IMR-90 (cell line): ENCODE measurements around the gene SLC22A12. TPM values are rescaled to one million over a fixed set of nuclear protein-coding genes. Genes with fewer than 3 reads are reported as not detected.

Source experiments
- ATAC-seq: fragments of 200-7000 bp; cut with Tn5 transposase; 2 replicates; pipeline ENCODE4 v1.9.1; 2020; ENCODE audit warnings: low read depth, mild to moderate bottlenecking, moderate library complexity
- BruUV-seq: library from RNA; stranded (reverse); fragments of 400-500 nt; replicated peaks from 2 replicates; lab custom pipeline; 2021; lab: Mats Ljungman, UMichigan
- CTCF ChIA-PET: fragments of 300-600 bp; formaldehyde crosslinking; extraction: SDS; loops from one replicate; lab custom pipeline; 2021; ENCODE audit warnings: antibody characterized with exemption; lab: Yijun Ruan, JAX
- POLR2A ChIA-PET: fragments of 300-600 bp; sonication (Branson Sonifier 250); formaldehyde crosslinking; loops from one replicate; lab custom pipeline; 2022; ENCODE audit warnings: antibody characterized with exemption; ENCODE audit not compliant: unreplicated experiment; lab: Charles Lee
- DNase-seq: peaks from one replicate; pipeline ENCODE4 v3.0.0; 2013
- H2AFZ ChIP-seq: replicated peaks from 2 replicates; pipeline ENCODE3; 2013; ENCODE audit warnings: low read length, mild to moderate bottlenecking; ENCODE audit not compliant: poor library complexity
- H2AK5ac ChIP-seq: 2 replicates; pipeline ENCODE4 v1.6.1; 2013; ENCODE audit warnings: low read depth, low read length, inconsistent platforms
- H2AK9ac ChIP-seq: replicated peaks from 2 replicates; pipeline ENCODE3; 2013; ENCODE audit warnings: mild to moderate bottlenecking, low read depth, low read length, moderate library complexity; ENCODE audit not compliant: poor library complexity
- H2BK120ac ChIP-seq: 2 replicates; pipeline ENCODE4 v1.6.1; 2013; ENCODE audit warnings: low read depth, low read length, inconsistent platforms
- H2BK15ac ChIP-seq: 3 replicates; pipeline ENCODE4 v1.6.1; 2013; ENCODE audit warnings: low read depth, low read length, inconsistent platforms
- H2BK20ac ChIP-seq: 2 replicates; pipeline ENCODE4 v1.6.1; 2013; ENCODE audit warnings: low read depth, mild to moderate bottlenecking, inconsistent platforms, low read length, moderate library complexity
- H2BK5ac ChIP-seq: 2 replicates; pipeline ENCODE4 v1.6.1; 2013; ENCODE audit warnings: mild to moderate bottlenecking, low read depth, low read length, inconsistent platforms; ENCODE audit not compliant: poor library complexity, severe bottlenecking
- H3K14ac ChIP-seq: replicated peaks from 2 replicates; pipeline ENCODE4 v1.6.1; 2013; ENCODE audit warnings: low read depth, low read length, inconsistent platforms
- H3K18ac ChIP-seq: 2 replicates; pipeline ENCODE4 v1.6.1; 2013; ENCODE audit warnings: low read depth, low read length, control low read depth
- H3K23ac ChIP-seq: 2 replicates; pipeline ENCODE4 v1.6.1; 2013; ENCODE audit warnings: low read depth, low read length, inconsistent platforms
- H3K27ac ChIP-seq: 2 replicates; pipeline ENCODE4 v1.5.1; 2013; ENCODE audit warnings: mild to moderate bottlenecking, control low read depth, low read length; ENCODE audit not compliant: insufficient read depth
- H3K27me3 ChIP-seq: 2 replicates; pipeline ENCODE4 v1.6.1; 2013; ENCODE audit warnings: low read length; ENCODE audit not compliant: control insufficient read depth, insufficient read depth
- H3K36me3 ChIP-seq: 2 replicates; pipeline ENCODE4 v1.6.1; 2013; ENCODE audit warnings: low read length, mixed read lengths; ENCODE audit not compliant: control insufficient read depth, insufficient read depth
- H3K4ac ChIP-seq: 2 replicates; pipeline ENCODE4 v1.6.1; 2013; ENCODE audit warnings: low read depth, low read length, inconsistent platforms
- H3K4me1 ChIP-seq: 2 replicates; pipeline ENCODE4 v1.6.1; 2013; ENCODE audit warnings: low read length, mixed read lengths; ENCODE audit not compliant: control insufficient read depth, insufficient read depth
- H3K4me2 ChIP-seq: 2 replicates; pipeline ENCODE4 v1.6.1; 2013; ENCODE audit warnings: low read depth, mild to moderate bottlenecking, control low read depth, low read length, moderate library complexity
- H3K4me3 ChIP-seq: 2 replicates; pipeline ENCODE4 v1.5.1; 2013; ENCODE audit warnings: low read depth, mild to moderate bottlenecking, control low read depth, low read length, moderate library complexity; ENCODE audit not compliant: insufficient read depth
- H3K56ac ChIP-seq: 2 replicates; pipeline ENCODE4 v1.6.1; 2013; ENCODE audit warnings: low read length, inconsistent platforms; ENCODE audit not compliant: insufficient read depth; ENCODE audit errors: extremely low read depth
- H3K79me1 ChIP-seq, 2 experiments: 2 replicates each; pipeline ENCODE4 v1.6.1; 2013; ENCODE audit warnings: low read length in 2 of 2, inconsistent platforms in 1 of 2, low read depth in 1 of 2
- H3K9ac ChIP-seq: 2 replicates; pipeline ENCODE4 v1.6.1; 2013; ENCODE audit warnings: low read depth, low read length, control low read depth
- H3K9me1 ChIP-seq: 2 replicates; pipeline ENCODE4 v1.6.1; 2013; ENCODE audit warnings: low read length, inconsistent platforms; ENCODE audit not compliant: insufficient read depth
- H3K9me3 ChIP-seq: 2 replicates; pipeline ENCODE4 v1.6.1; 2013; ENCODE audit warnings: low read length; ENCODE audit not compliant: control insufficient read depth, insufficient read depth
- H4K20me1 ChIP-seq: 2 replicates; pipeline ENCODE4 v1.6.1; 2013; ENCODE audit warnings: low read length, inconsistent platforms; ENCODE audit not compliant: insufficient read depth
- H4K5ac ChIP-seq: 2 replicates; pipeline ENCODE4 v1.6.1; 2013; ENCODE audit warnings: mild to moderate bottlenecking, low read depth, low read length, control low read depth
- H4K8ac ChIP-seq, 2 experiments: 2 replicates each; pipeline ENCODE4 v1.6.1; 2013; ENCODE audit warnings: low read depth in 2 of 2, low read length in 2 of 2, control low read depth in 1 of 2, inconsistent platforms in 1 of 2
- H4K91ac ChIP-seq: 2 replicates; pipeline ENCODE4 v1.6.1; 2013; ENCODE audit warnings: low read depth, low read length, inconsistent platforms; ENCODE audit not compliant: insufficient read depth
- BHLHE40 ChIP-seq: fragments of 150-350 bp; IDR thresholded peaks from 2 replicates; pipeline ENCODE4 v1.6.1; 2016; ENCODE audit warnings: mild to moderate bottlenecking, low read depth, low read length
- CEBPB ChIP-seq: IDR thresholded peaks from 2 replicates; pipeline ENCODE4 v1.6.1; 2012; ENCODE audit warnings: low read depth, low read length, improper control_type of control experiment
- CHD1 ChIP-seq: IDR thresholded peaks from 2 replicates; pipeline ENCODE4 v1.6.1; 2012; ENCODE audit warnings: low read depth, low read length, improper control_type of control experiment
- FOS ChIP-seq: fragments of 150-350 bp; IDR thresholded peaks from 2 replicates; pipeline ENCODE4 v1.6.1; 2016; ENCODE audit warnings: low read depth, low read length
- MAFK ChIP-seq: IDR thresholded peaks from 2 replicates; pipeline ENCODE4 v1.6.1; 2012; ENCODE audit warnings: low read depth, low read length, improper control_type of control experiment
- MAZ ChIP-seq: IDR thresholded peaks from 2 replicates; pipeline ENCODE4 v1.6.1; 2012; ENCODE audit warnings: low read depth, mild to moderate bottlenecking, low read length, improper control_type of control experiment, moderate library complexity, borderline replicate concordance
- MXI1 ChIP-seq: IDR thresholded peaks from 2 replicates; pipeline ENCODE4 v1.6.1; 2012; ENCODE audit warnings: low read depth, mild to moderate bottlenecking, low read length, moderate library complexity, borderline replicate concordance
- NFE2L2 ChIP-seq: fragments of 150-350 bp; IDR thresholded peaks from 2 replicates; pipeline ENCODE4 v1.6.1; 2016; ENCODE audit warnings: low read depth, mild to moderate bottlenecking, low read length
- POLR2A ChIP-seq: IDR thresholded peaks from 2 replicates; pipeline ENCODE4 v1.6.1; 2012; ENCODE audit warnings: mild to moderate bottlenecking, low read depth, low read length
- RAD21 ChIP-seq: IDR thresholded peaks from 2 replicates; pipeline ENCODE4 v1.6.1; 2012; ENCODE audit warnings: low read length, improper control_type of control experiment
- RCOR1 ChIP-seq: IDR thresholded peaks from 2 replicates; pipeline ENCODE4 v1.6.1; 2012; ENCODE audit warnings: mild to moderate bottlenecking, low read length, improper control_type of control experiment; ENCODE audit not compliant: insufficient replicate concordance
- RFX5 ChIP-seq: IDR thresholded peaks from 2 replicates; pipeline ENCODE4 v1.8.0; 2012; ENCODE audit warnings: low read depth, mild to moderate bottlenecking, low read length, moderate library complexity
- dilution Hi-C: fragments of 300-500 bp; cut with HindIII; formaldehyde crosslinking; loops from one replicate; pipeline ENCODE4 v1.14.3; 2018; ENCODE audit warnings: low sequenced_read_pairs; ENCODE audit not compliant: unreplicated experiment
- in situ Hi-C: fragments of 300-500 bp; cut with MboI; formaldehyde crosslinking; loops from 3 replicates; pipeline ENCODE4 v1.14.3; 2019; ENCODE audit warnings: low sequenced_read_pairs, inconsistent platforms, mixed read lengths
- intact Hi-C: fragments of 100-400 bp; cut with micrococcal nuclease; formaldehyde crosslinking; loops from 2 replicates; pipeline ENCODE4 v1.10.0; 2022
- polyA plus RNA-seq, 3 experiments: library from polyadenylated mRNA; depleted of rRNA; stranded (reverse); fragments of >200 nt; gene quantifications; 2 replicates each; pipeline ENCODE4 v1.2.3, GENCODE V29; 2012; ENCODE audit warnings: low replicate concordance in 1 of 3
- total RNA-seq: library from RNA; depleted of rRNA; stranded (reverse); fragments of >200 nt; gene quantifications from 2 replicates; pipeline ENCODE4 v1.2.3, GENCODE V29; 2012
- TF ChIP-seq, protein P1 (sequence below): fragments of 150-350 bp; IDR thresholded peaks from 2 replicates; pipeline ENCODE4 v1.6.1; 2016; ENCODE audit warnings: low read depth, mild to moderate bottlenecking, low read length, moderate library complexity, borderline replicate concordance
- TF ChIP-seq, protein P2 (sequence below): fragments of 150-350 bp; IDR thresholded peaks from 2 replicates; pipeline ENCODE4 v1.6.1; 2017; ENCODE audit warnings: mild to moderate bottlenecking, antibody characterized with exemption, low read length, low read depth
- TF ChIP-seq, protein P3 (sequence below): conservative IDR thresholded peaks from 2 replicates; pipeline ENCODE4 v1.5.1; 2012; ENCODE audit warnings: mild to moderate bottlenecking, low read depth, low read length, improper control_type of control experiment

Gene SLC22A12
- total and polyA plus RNA-seq, 2 of the 4 experiments (the other 2 are of a cell fraction) = not detected

DNA sequence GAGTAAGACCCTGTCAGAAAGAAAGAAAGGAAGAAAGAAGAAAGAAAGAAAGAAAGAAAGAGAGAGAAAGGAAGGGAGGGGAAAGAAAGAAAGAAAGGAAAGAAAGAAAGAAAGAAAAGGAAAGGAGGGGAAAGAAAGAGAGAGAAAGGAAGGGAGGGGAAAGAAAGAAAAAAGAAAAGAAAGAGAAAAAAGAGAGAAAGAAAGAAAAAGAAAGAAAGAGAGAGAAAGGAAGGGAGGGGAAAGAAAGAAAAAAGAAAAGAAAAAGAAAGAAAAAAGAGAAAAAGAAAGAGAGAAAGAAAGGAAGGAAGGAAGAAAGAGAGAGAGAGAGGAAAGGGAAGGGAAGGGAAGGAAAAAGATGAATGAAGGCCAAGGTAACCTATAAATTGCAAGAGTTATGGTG is 47.2 kb upstream of the SLC22A12 start:
- ATAC-seq = no peak
- Histone ChIP-seq H3K79me1 (no peaks in the 10 kb centered on the region), H3K4me3 (no peak overlapping the region), H2BK20ac (no peak overlapping the region), H3K36me3 (no peaks in the 10 kb centered on the region), H2BK15ac (no peak overlapping the region), H3K9me1 (0 out of 2 replicates have a peak, but pooled peaks cover 3% of the 10 kb centered on the region), H4K91ac (no peak overlapping the region), H3K4me1 (no peaks in the 10 kb centered on the region), H2AFZ (no peak overlapping the region), H3K27me3 (peaks cover 24% of the 10 kb centered on the region), H2BK120ac (no peak overlapping the region), H3K27ac (no peak overlapping the region), H3K4me2 (no peak overlapping the region), H2BK5ac (no peak overlapping the region), H4K8ac (no peak overlapping the region), H2AK5ac (no peak overlapping the region), H3K9ac (no peak overlapping the region), H4K5ac (no peak overlapping the region), H2AK9ac (no peak overlapping the region), H3K56ac (no peak overlapping the region), H3K18ac (no peak overlapping the region), H4K20me1 (no peaks in the 10 kb centered on the region), H3K4ac (no peak overlapping the region), H3K14ac (no peak overlapping the region), H3K23ac (no peak overlapping the region), H3K9me3 (no peaks in the 10 kb centered on the region)
- in situ Hi-C loops (no loop called here), intact Hi-C loops (no loop called here), dilution Hi-C loops (no loop called here)
- CTCF ChIA-PET = no interaction called here
- BruUV-seq = no TSS peak
- no peak for DNase-seq
- no peak for TF ChIP-seq MXI1
- TF ChIP-seq CHD1 = no peak
- TF ChIP-seq, protein P1, sequence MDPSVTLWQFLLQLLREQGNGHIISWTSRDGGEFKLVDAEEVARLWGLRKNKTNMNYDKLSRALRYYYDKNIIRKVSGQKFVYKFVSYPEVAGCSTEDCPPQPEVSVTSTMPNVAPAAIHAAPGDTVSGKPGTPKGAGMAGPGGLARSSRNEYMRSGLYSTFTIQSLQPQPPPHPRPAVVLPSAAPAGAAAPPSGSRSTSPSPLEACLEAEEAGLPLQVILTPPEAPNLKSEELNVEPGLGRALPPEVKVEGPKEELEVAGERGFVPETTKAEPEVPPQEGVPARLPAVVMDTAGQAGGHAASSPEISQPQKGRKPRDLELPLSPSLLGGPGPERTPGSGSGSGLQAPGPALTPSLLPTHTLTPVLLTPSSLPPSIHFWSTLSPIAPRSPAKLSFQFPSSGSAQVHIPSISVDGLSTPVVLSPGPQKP = no peak
- TF ChIP-seq RCOR1 = no peak
- TF ChIP-seq, protein P2, sequence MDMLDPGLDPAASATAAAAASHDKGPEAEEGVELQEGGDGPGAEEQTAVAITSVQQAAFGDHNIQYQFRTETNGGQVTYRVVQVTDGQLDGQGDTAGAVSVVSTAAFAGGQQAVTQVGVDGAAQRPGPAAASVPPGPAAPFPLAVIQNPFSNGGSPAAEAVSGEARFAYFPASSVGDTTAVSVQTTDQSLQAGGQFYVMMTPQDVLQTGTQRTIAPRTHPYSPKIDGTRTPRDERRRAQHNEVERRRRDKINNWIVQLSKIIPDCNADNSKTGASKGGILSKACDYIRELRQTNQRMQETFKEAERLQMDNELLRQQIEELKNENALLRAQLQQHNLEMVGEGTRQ = no peak
- no peak for TF ChIP-seq MAFK
- no peak for TF ChIP-seq FOS
- TF ChIP-seq RFX5 = no peak
- TF ChIP-seq NFE2L2 = no peak
- no peak for TF ChIP-seq BHLHE40
- TF ChIP-seq, protein P3, sequence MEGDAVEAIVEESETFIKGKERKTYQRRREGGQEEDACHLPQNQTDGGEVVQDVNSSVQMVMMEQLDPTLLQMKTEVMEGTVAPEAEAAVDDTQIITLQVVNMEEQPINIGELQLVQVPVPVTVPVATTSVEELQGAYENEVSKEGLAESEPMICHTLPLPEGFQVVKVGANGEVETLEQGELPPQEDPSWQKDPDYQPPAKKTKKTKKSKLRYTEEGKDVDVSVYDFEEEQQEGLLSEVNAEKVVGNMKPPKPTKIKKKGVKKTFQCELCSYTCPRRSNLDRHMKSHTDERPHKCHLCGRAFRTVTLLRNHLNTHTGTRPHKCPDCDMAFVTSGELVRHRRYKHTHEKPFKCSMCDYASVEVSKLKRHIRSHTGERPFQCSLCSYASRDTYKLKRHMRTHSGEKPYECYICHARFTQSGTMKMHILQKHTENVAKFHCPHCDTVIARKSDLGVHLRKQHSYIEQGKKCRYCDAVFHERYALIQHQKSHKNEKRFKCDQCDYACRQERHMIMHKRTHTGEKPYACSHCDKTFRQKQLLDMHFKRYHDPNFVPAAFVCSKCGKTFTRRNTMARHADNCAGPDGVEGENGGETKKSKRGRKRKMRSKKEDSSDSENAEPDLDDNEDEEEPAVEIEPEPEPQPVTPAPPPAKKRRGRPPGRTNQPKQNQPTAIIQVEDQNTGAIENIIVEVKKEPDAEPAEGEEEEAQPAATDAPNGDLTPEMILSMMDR = no peak
- no peak for TF ChIP-seq MAZ
- no peak for TF ChIP-seq CEBPB
- TF ChIP-seq RAD21 = no peak
- TF ChIP-seq POLR2A = no peak
- POLR2A ChIA-PET = no interaction called here
